HEK293 (cell line): ENCODE data around the gene GSG1.
A peak's percentile ranks its signal among the peaks of the same experiment; 100 is the strongest.

Experiments used
- CTCF ChIA-PET: fragments of 350-600 bp; formaldehyde crosslinking; extraction: SDS; loops from one replicate; lab custom pipeline; 2021; ENCODE audit warnings: antibody characterized with exemption; lab: Yijun Ruan, JAX
- POLR2A ChIA-PET: fragments of 300-600 bp; formaldehyde crosslinking; extraction: SDS; loops from one replicate; lab custom pipeline; 2020; ENCODE audit warnings: antibody characterized with exemption, inconsistent platforms; lab: Yijun Ruan, JAX
- H3K27ac ChIP-seq: fragments of 200-500 bp; sonication (Bioruptor generic); 2 replicates; pipeline ENCODE4 v1.5.1; 2014; ENCODE audit warnings: low read depth, low read length, control low read depth, inconsistent platforms; ENCODE audit errors: extremely low read depth
- H3K36me3 ChIP-seq, 2 experiments: fragments of 200-500 bp in 1 of 2; sonication (Bioruptor generic) in 1 of 2; 1 replicate in 1 of 2; 2 replicates in 1 of 2; pipeline ENCODE4 v1.5.1; 2014 to 2017; ENCODE audit warnings: inconsistent platforms in 2 of 2, low read length in 2 of 2; ENCODE audit not compliant: control insufficient read depth in 2 of 2, insufficient read depth in 1 of 2
- H3K4me1 ChIP-seq: fragments of 200-500 bp; sonication (Bioruptor generic); 2 replicates; pipeline ENCODE4 v1.5.1; 2014; ENCODE audit warnings: mild to moderate bottlenecking, low read length, inconsistent platforms; ENCODE audit not compliant: control insufficient read depth, insufficient read depth
- H3K4me3 ChIP-seq: 2 replicates; pipeline ENCODE4 v1.5.1; 2011; ENCODE audit warnings: low read depth, mild to moderate bottlenecking, control low read depth, low read length, moderate library complexity
- H3K9me3 ChIP-seq: fragments of 200-500 bp; sonication (Bioruptor generic); 2 replicates; pipeline ENCODE4 v1.5.1; 2014; ENCODE audit warnings: low read depth, low read length, inconsistent platforms; ENCODE audit not compliant: control insufficient read depth, insufficient read depth
- BCL11A ChIP-seq: fragments of 450-650 bp; formaldehyde crosslinking; IDR thresholded peaks from 2 replicates; pipeline ENCODE4 v1.5.1; 2016; ENCODE audit warnings: low read depth, missing biosample characterization, missing genetic modification characterization
- BCL6B ChIP-seq: fragments of 450-650 bp; formaldehyde crosslinking; IDR thresholded peaks from 2 replicates; pipeline ENCODE4 v1.5.1; 2017; ENCODE audit warnings: missing biosample characterization, missing genetic modification characterization
- FEZF1 ChIP-seq: fragments of 450-650 bp; formaldehyde crosslinking; IDR thresholded peaks from 2 replicates; pipeline ENCODE4 v1.5.1; 2016; ENCODE audit warnings: missing biosample characterization, missing genetic modification characterization
- GLIS1 ChIP-seq: fragments of 450-650 bp; formaldehyde crosslinking; IDR thresholded peaks from 2 replicates; pipeline ENCODE4 v1.5.1; 2016; ENCODE audit warnings: missing biosample characterization, missing genetic modification characterization
- HOXC10 ChIP-seq: sonication (generic); formaldehyde crosslinking; IDR thresholded peaks from 2 replicates; pipeline ENCODE4 v1.8.1; 2023; ENCODE audit warnings: mild to moderate bottlenecking, missing genetic modification reagents
- KLF1 ChIP-seq: fragments of 450-650 bp; formaldehyde crosslinking; IDR thresholded peaks from 2 replicates; pipeline ENCODE4 v1.5.1; 2016; ENCODE audit warnings: missing biosample characterization, missing genetic modification characterization
- MEIS1 ChIP-seq: sonication (generic); formaldehyde crosslinking; IDR thresholded peaks from 2 replicates; pipeline ENCODE4 v1.8.1; 2022; ENCODE audit warnings: missing genetic modification reagents, mild to moderate bottlenecking, borderline replicate concordance
- PRDM1 ChIP-seq: fragments of 450-650 bp; formaldehyde crosslinking; IDR thresholded peaks from 2 replicates; pipeline ENCODE4; 2016; ENCODE audit warnings: missing biosample characterization, missing genetic modification characterization
- YY2 ChIP-seq: fragments of 450-650 bp; formaldehyde crosslinking; IDR thresholded peaks from 2 replicates; pipeline ENCODE4 v1.5.1; 2016; ENCODE audit warnings: missing biosample characterization, missing genetic modification characterization
- ZBTB48 ChIP-seq: fragments of 450-650 bp; formaldehyde crosslinking; IDR thresholded peaks from 2 replicates; pipeline ENCODE4 v1.5.1; 2016; ENCODE audit warnings: missing biosample characterization, missing genetic modification characterization
- ZFP37 ChIP-seq: fragments of 450-650 bp; formaldehyde crosslinking; IDR thresholded peaks from 2 replicates; pipeline ENCODE4 v1.5.1; 2016; ENCODE audit warnings: missing biosample characterization, missing genetic modification characterization
- ZNF10 ChIP-seq: fragments of 450-650 bp; formaldehyde crosslinking; IDR thresholded peaks from 2 replicates; pipeline ENCODE4 v1.5.1; 2017; ENCODE audit warnings: missing biosample characterization, missing genetic modification characterization
- ZNF138 ChIP-seq: fragments of 450-650 bp; formaldehyde crosslinking; IDR thresholded peaks from 2 replicates; pipeline ENCODE4 v1.5.1; 2016; ENCODE audit warnings: missing biosample characterization, missing genetic modification characterization, borderline replicate concordance
- ZNF155 ChIP-seq: fragments of 450-650 bp; formaldehyde crosslinking; IDR thresholded peaks from 2 replicates; pipeline ENCODE4 v1.5.1; 2016; ENCODE audit warnings: missing biosample characterization, missing genetic modification characterization
- ZNF157 ChIP-seq: fragments of 450-650 bp; formaldehyde crosslinking; IDR thresholded peaks from 2 replicates; pipeline ENCODE4 v1.5.1; 2016; ENCODE audit warnings: missing biosample characterization, missing genetic modification characterization
- ZNF2 ChIP-seq: fragments of 450-650 bp; formaldehyde crosslinking; IDR thresholded peaks from 2 replicates; pipeline ENCODE4 v1.5.1; 2016; ENCODE audit warnings: missing biosample characterization, missing genetic modification characterization
- ZNF202 ChIP-seq: fragments of 450-650 bp; formaldehyde crosslinking; IDR thresholded peaks from 2 replicates; pipeline ENCODE4 v1.5.1; 2016; ENCODE audit warnings: missing biosample characterization, missing genetic modification characterization, borderline replicate concordance
- ZNF211 ChIP-seq: fragments of 450-650 bp; formaldehyde crosslinking; IDR thresholded peaks from 2 replicates; pipeline ENCODE4 v1.5.1; 2016; ENCODE audit warnings: low read depth, missing biosample characterization, missing genetic modification characterization
- ZNF239 ChIP-seq: fragments of 450-650 bp; formaldehyde crosslinking; IDR thresholded peaks from 2 replicates; pipeline ENCODE4 v1.5.1; 2016; ENCODE audit warnings: missing biosample characterization, missing genetic modification characterization
- ZNF280C ChIP-seq: fragments of 450-650 bp; formaldehyde crosslinking; IDR thresholded peaks from 2 replicates; pipeline ENCODE4 v1.5.1; 2016; ENCODE audit warnings: missing biosample characterization, missing genetic modification characterization
- ZNF335 ChIP-seq: fragments of 450-650 bp; formaldehyde crosslinking; conservative IDR thresholded peaks from 2 replicates; pipeline ENCODE4 v1.5.1; 2016; ENCODE audit warnings: missing biosample characterization, missing genetic modification characterization
- ZNF350 ChIP-seq: fragments of 450-650 bp; formaldehyde crosslinking; IDR thresholded peaks from 2 replicates; pipeline ENCODE4 v1.5.0; 2017; ENCODE audit warnings: missing biosample characterization, mild to moderate bottlenecking, missing genetic modification characterization
- ZNF501 ChIP-seq: fragments of 450-650 bp; formaldehyde crosslinking; IDR thresholded peaks from 2 replicates; pipeline ENCODE4 v1.5.1; 2016; ENCODE audit warnings: missing biosample characterization, missing genetic modification characterization
- ZNF544 ChIP-seq: fragments of 450-650 bp; formaldehyde crosslinking; IDR thresholded peaks from 2 replicates; pipeline ENCODE4 v1.5.0; 2017; ENCODE audit warnings: missing biosample characterization, missing genetic modification characterization
- ZNF549 ChIP-seq: fragments of 450-650 bp; IDR thresholded peaks from 2 replicates; pipeline ENCODE4 v1.5.1; 2018; ENCODE audit warnings: missing biosample characterization, missing genetic modification characterization, mild to moderate bottlenecking, inconsistent platforms, moderate library complexity
- ZNF629 ChIP-seq: fragments of 450-650 bp; formaldehyde crosslinking; IDR thresholded peaks from 2 replicates; pipeline ENCODE4 v1.5.1; 2017; ENCODE audit warnings: missing biosample characterization, missing genetic modification characterization
- ZNF670 ChIP-seq: fragments of 450-650 bp; formaldehyde crosslinking; IDR thresholded peaks from 2 replicates; pipeline ENCODE4 v1.5.1; 2016; ENCODE audit warnings: missing biosample characterization, missing genetic modification characterization, low read depth
- ZNF701 ChIP-seq: fragments of 450-650 bp; formaldehyde crosslinking; IDR thresholded peaks from 2 replicates; pipeline ENCODE4 v1.5.1; 2016; ENCODE audit warnings: missing biosample characterization, missing genetic modification characterization
- ZNF768 ChIP-seq: fragments of 450-650 bp; formaldehyde crosslinking; IDR thresholded peaks from 2 replicates; pipeline ENCODE4 v1.5.1; 2018; ENCODE audit warnings: missing biosample characterization, mild to moderate bottlenecking, missing genetic modification characterization
- ZNF837 ChIP-seq: fragments of 450-650 bp; formaldehyde crosslinking; IDR thresholded peaks from 2 replicates; pipeline ENCODE4 v1.5.1; 2016; ENCODE audit warnings: missing biosample characterization, missing genetic modification characterization
- ZNF843 ChIP-seq: fragments of 450-650 bp; formaldehyde crosslinking; IDR thresholded peaks from 2 replicates; pipeline ENCODE4 v1.5.1; 2016; ENCODE audit warnings: missing biosample characterization, missing genetic modification characterization
- ZXDB ChIP-seq: fragments of 450-650 bp; formaldehyde crosslinking; IDR thresholded peaks from 2 replicates; pipeline ENCODE4 v1.5.1; 2016; ENCODE audit warnings: missing biosample characterization, missing genetic modification characterization
- TF ChIP-seq, protein P1 (sequence below): fragments of 450-650 bp; formaldehyde crosslinking; IDR thresholded peaks from 2 replicates; pipeline ENCODE4 v1.5.1; 2017; ENCODE audit warnings: missing biosample characterization, missing genetic modification characterization
- TF ChIP-seq, protein P2 (sequence below): fragments of 450-650 bp; formaldehyde crosslinking; IDR thresholded peaks from 2 replicates; pipeline ENCODE4 v1.5.1; 2016; ENCODE audit warnings: missing biosample characterization, missing genetic modification characterization
- TF ChIP-seq, protein P3 (sequence below): fragments of 450-650 bp; formaldehyde crosslinking; IDR thresholded peaks from 2 replicates; pipeline ENCODE4 v1.5.1; 2016; ENCODE audit warnings: missing biosample characterization, missing genetic modification characterization

Gene GSG1

DNA sequence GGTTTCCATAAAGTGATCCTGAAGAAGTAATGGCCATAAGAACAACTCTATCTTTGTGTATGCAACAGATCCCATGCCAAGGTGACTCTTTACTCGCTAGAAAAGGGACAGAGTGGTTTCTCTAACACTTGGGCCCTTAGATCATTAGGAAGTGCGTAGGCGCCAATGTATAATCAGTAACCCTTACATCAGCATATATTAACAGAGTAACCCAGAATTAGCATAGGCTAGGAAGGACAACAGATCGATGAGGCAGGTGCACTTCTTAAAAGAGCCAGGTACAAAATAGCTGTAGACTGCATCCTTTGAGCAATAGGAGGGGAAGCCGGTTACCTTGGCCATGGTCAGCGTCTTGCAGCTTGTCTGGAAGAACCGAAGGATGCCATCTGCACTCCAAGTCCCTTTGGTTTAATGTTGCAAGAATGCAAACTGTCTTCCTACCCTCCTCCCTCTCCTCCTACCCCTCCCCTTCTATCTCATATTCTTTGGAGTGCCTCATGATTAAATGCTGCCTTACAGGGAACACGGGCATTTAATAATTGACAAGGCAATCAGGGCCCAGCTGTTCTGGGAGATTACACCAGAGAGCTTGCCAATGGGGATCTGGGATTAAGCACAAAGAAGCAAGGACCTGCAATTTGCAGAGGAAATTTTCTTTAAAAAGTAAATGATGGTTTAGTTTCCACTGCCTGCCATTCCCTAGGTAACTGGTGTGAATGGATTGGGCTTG is 8.0 kb downstream of the GSG1 start (continued):
- no peak for TF ChIP-seq PRDM1
- no peak for TF ChIP-seq ZNF280C (tag by site-specific recombination)
- TF ChIP-seq YY2 (tag by site-specific recombination): no peak
- no peak for TF ChIP-seq FEZF1
- TF ChIP-seq BCL11A: no peak
- TF ChIP-seq ZNF544 (tag by site-specific recombination): no peak
- no peak for TF ChIP-seq ZNF501 (tag by site-specific recombination)

DNA sequence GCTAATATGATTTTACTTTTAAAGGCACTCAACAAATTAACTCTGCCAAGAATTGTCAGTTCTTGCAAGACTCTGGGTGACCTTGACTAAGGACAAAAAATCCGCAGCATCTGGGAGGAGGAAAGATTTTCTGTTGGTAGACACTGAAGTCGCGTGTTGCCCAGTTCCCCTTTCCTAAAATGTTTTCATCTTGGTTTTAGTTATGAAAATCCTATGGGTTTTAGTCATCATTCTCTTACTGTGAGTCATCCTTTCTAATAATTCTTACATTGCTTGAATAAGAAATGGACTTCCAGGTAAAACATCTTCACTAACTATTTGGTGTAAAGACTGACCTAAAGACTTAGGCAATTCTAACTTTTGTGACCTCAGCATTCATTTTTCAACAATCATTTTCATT is 9.1 kb downstream of the GSG1 start:
- Histone ChIP-seq H3K4me1 (peaks cover 30% of the 10 kb centered on the region), H3K27ac (no peak overlapping the region)

GRCh38 chr12:13093848-13094220 is 9.6 kb downstream of the GSG1 start:
- no peaks in the 10 kb centered on the region for H3K9me3 ChIP-seq
- no peak overlapping the region for H3K4me3 ChIP-seq
- ChIA-PET POLR2A (no interaction called here), CTCF (interaction anchor here (0.8 to 1.9 kb wide), 4 partner anchors 11 to 119 kb away, joined by 3 to 17 read pairs (median 4); no protein-coding TSS in a partner anchor)
- H3K36me3 ChIP-seq: no peaks in the 10 kb centered on the region
- H3K4me1 ChIP-seq: peaks cover 25% of the 10 kb centered on the region
- H3K27ac ChIP-seq: peak overlapping the region; percentile 47; the same call in 1 of the 2 replicates
- TF ChIP-seq ZNF629 (tag by site-specific recombination) (no peak), KLF1 (tag by site-specific recombination) (no peak), ZNF155 (no peak), ZNF843 (tag by site-specific recombination) (peak; percentile 71), ZXDB (tag by site-specific recombination) (peak; percentile 67), ZNF549 (tag by site-specific recombination) (no peak), ZNF202 (tag by site-specific recombination) (no peak), ZNF335 (tag by site-specific recombination) (0 out of 2 replicates have a peak, but pooled peaks have one; percentile 2), ZNF701 (tag by site-specific recombination) (no peak), MEIS1 (CRISPR knock-in tag) (no peak), BCL6B (tag by site-specific recombination) (no peak), ZNF768 (tag by site-specific recombination) (no peak), GLIS1 (tag by site-specific recombination) (peak; percentile 97)
- TF ChIP-seq, protein P1, sequence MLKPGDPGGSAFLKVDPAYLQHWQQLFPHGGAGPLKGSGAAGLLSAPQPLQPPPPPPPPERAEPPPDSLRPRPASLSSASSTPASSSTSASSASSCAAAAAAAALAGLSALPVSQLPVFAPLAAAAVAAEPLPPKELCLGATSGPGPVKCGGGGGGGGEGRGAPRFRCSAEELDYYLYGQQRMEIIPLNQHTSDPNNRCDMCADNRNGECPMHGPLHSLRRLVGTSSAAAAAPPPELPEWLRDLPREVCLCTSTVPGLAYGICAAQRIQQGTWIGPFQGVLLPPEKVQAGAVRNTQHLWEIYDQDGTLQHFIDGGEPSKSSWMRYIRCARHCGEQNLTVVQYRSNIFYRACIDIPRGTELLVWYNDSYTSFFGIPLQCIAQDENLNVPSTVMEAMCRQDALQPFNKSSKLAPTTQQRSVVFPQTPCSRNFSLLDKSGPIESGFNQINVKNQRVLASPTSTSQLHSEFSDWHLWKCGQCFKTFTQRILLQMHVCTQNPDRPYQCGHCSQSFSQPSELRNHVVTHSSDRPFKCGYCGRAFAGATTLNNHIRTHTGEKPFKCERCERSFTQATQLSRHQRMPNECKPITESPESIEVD: peak; percentile 91
- TF ChIP-seq, protein P2, sequence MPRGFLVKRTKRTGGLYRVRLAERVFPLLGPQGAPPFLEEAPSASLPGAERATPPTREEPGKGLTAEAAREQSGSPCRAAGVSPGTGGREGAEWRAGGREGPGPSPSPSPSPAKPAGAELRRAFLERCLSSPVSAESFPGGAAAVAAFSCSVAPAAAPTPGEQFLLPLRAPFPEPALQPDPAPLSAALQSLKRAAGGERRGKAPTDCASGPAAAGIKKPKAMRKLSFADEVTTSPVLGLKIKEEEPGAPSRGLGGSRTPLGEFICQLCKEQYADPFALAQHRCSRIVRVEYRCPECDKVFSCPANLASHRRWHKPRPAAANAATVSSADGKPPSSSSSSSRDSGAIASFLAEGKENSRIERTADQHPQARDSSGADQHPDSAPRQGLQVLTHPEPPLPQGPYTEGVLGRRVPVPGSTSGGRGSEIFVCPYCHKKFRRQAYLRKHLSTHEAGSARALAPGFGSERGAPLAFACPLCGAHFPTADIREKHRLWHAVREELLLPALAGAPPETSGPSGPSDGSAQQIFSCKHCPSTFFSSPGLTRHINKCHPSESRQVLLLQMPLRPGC (tag by site-specific recombination): no peak

More for the DNA sequence above, 9.1 kb downstream of the GSG1 start:
- Histone ChIP-seq H3K9me3 (no peaks in the 10 kb centered on the region), H3K36me3 (no peaks in the 10 kb centered on the region), H3K4me3 (no peak overlapping the region)
- ChIA-PET POLR2A (no interaction called here), CTCF (interaction anchor here (0.6 to 1.9 kb wide), 2 partner anchors 104 to 118 kb away, joined by 4 to 17 read pairs; no protein-coding TSS in a partner anchor)
- TF ChIP-seq ZNF335 (tag by site-specific recombination): no peak
- no peak for TF ChIP-seq ZNF768 (tag by site-specific recombination)
- TF ChIP-seq ZNF157 (tag by site-specific recombination): no peak
- TF ChIP-seq, protein P3, sequence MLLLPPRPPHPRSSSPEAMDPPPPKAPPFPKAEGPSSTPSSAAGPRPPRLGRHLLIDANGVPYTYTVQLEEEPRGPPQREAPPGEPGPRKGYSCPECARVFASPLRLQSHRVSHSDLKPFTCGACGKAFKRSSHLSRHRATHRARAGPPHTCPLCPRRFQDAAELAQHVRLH (tag by site-specific recombination): no peak
- TF ChIP-seq HOXC10 (CRISPR knock-in tag): no peak
- TF ChIP-seq ZNF10 (tag by site-specific recombination): no peak
- no peak for TF ChIP-seq ZBTB48 (tag by site-specific recombination)
- no peak for TF ChIP-seq BCL11A
- TF ChIP-seq ZNF2 (tag by site-specific recombination): no peak
- TF ChIP-seq ZFP37 (tag by site-specific recombination): no peak
- no peak for TF ChIP-seq ZNF138 (tag by site-specific recombination)
- TF ChIP-seq ZNF155: no peak
- no peak for TF ChIP-seq ZNF837 (tag by site-specific recombination)
- no peak for TF ChIP-seq ZNF350 (tag by site-specific recombination)
- no peak for TF ChIP-seq ZNF239 (tag by site-specific recombination)
- TF ChIP-seq ZNF670 (tag by site-specific recombination): no peak
- no peak for TF ChIP-seq ZNF211 (tag by site-specific recombination)
